HEK293 (cell line): Measurements from ENCODE around the gene PRR15L.

Experiments used
- SCRT2 ChIP-seq: fragments of 450-650 bp; formaldehyde crosslinking; IDR thresholded peaks from 2 replicates; pipeline ENCODE4 v1.5.1; 2016; ENCODE audit warnings: missing biosample characterization, missing genetic modification characterization
- SP3 ChIP-seq: fragments of 450-650 bp; formaldehyde crosslinking; IDR thresholded peaks from 2 replicates; pipeline ENCODE4 v1.5.1; 2016; ENCODE audit warnings: missing biosample characterization, missing genetic modification characterization
- SP7 ChIP-seq: fragments of 450-650 bp; formaldehyde crosslinking; IDR thresholded peaks from 2 replicates; pipeline ENCODE4 v1.5.1; 2016; ENCODE audit warnings: missing biosample characterization, missing genetic modification characterization
- ZBTB48 ChIP-seq: fragments of 450-650 bp; formaldehyde crosslinking; IDR thresholded peaks from 2 replicates; pipeline ENCODE4 v1.5.1; 2016; ENCODE audit warnings: missing biosample characterization, missing genetic modification characterization
- ZBTB7A ChIP-seq: fragments of 450-650 bp; formaldehyde crosslinking; IDR thresholded peaks from 2 replicates; pipeline ENCODE4 v1.5.1; 2016; ENCODE audit warnings: low read depth, missing biosample characterization, missing genetic modification characterization
- ZEB2 ChIP-seq: fragments of 450-650 bp; formaldehyde crosslinking; IDR thresholded peaks from 2 replicates; pipeline ENCODE4 v1.5.1; 2016; ENCODE audit warnings: missing biosample characterization, missing genetic modification characterization
- ZNF10 ChIP-seq: fragments of 450-650 bp; formaldehyde crosslinking; IDR thresholded peaks from 2 replicates; pipeline ENCODE4 v1.5.1; 2017; ENCODE audit warnings: missing biosample characterization, missing genetic modification characterization
- ZNF114 ChIP-seq: fragments of 450-650 bp; formaldehyde crosslinking; IDR thresholded peaks from 2 replicates; pipeline ENCODE4 v1.5.0; 2017; ENCODE audit warnings: missing biosample characterization, missing genetic modification characterization
- ZNF157 ChIP-seq: fragments of 450-650 bp; formaldehyde crosslinking; IDR thresholded peaks from 2 replicates; pipeline ENCODE4 v1.5.1; 2016; ENCODE audit warnings: missing biosample characterization, missing genetic modification characterization
- ZNF302 ChIP-seq: fragments of 450-650 bp; formaldehyde crosslinking; IDR thresholded peaks from 2 replicates; pipeline ENCODE4 v1.5.1; 2016; ENCODE audit warnings: missing biosample characterization, missing genetic modification characterization, low read depth
- ZNF335 ChIP-seq: fragments of 450-650 bp; formaldehyde crosslinking; conservative IDR thresholded peaks from 2 replicates; pipeline ENCODE4 v1.5.1; 2016; ENCODE audit warnings: missing biosample characterization, missing genetic modification characterization
- ZNF404 ChIP-seq: fragments of 450-650 bp; formaldehyde crosslinking; IDR thresholded peaks from 2 replicates; pipeline ENCODE4 v1.5.1; 2017; ENCODE audit warnings: missing biosample characterization, missing genetic modification characterization
- ZNF600 ChIP-seq: fragments of 450-650 bp; formaldehyde crosslinking; IDR thresholded peaks from 2 replicates; pipeline ENCODE4 v1.5.1; 2016; ENCODE audit warnings: missing biosample characterization, missing genetic modification characterization
- TF ChIP-seq, protein P1 (sequence below): fragments of 450-650 bp; formaldehyde crosslinking; IDR thresholded peaks from 2 replicates; pipeline ENCODE4 v1.5.1; 2016; ENCODE audit warnings: missing biosample characterization, missing genetic modification characterization
- TF ChIP-seq, protein P2 (sequence below): fragments of 450-650 bp; formaldehyde crosslinking; IDR thresholded peaks from 2 replicates; pipeline ENCODE4 v1.5.1; 2016; ENCODE audit warnings: missing biosample characterization, missing genetic modification characterization
- TF ChIP-seq, protein P3 (sequence below): fragments of 450-650 bp; formaldehyde crosslinking; IDR thresholded peaks from 2 replicates; pipeline ENCODE4 v1.5.1; 2017; ENCODE audit warnings: missing biosample characterization, missing genetic modification characterization
- TF ChIP-seq, protein P4 (sequence below): fragments of 450-650 bp; formaldehyde crosslinking; IDR thresholded peaks from 2 replicates; pipeline ENCODE4 v1.5.1; 2016; ENCODE audit warnings: missing biosample characterization, missing genetic modification characterization

PRR15L gene

DNA sequence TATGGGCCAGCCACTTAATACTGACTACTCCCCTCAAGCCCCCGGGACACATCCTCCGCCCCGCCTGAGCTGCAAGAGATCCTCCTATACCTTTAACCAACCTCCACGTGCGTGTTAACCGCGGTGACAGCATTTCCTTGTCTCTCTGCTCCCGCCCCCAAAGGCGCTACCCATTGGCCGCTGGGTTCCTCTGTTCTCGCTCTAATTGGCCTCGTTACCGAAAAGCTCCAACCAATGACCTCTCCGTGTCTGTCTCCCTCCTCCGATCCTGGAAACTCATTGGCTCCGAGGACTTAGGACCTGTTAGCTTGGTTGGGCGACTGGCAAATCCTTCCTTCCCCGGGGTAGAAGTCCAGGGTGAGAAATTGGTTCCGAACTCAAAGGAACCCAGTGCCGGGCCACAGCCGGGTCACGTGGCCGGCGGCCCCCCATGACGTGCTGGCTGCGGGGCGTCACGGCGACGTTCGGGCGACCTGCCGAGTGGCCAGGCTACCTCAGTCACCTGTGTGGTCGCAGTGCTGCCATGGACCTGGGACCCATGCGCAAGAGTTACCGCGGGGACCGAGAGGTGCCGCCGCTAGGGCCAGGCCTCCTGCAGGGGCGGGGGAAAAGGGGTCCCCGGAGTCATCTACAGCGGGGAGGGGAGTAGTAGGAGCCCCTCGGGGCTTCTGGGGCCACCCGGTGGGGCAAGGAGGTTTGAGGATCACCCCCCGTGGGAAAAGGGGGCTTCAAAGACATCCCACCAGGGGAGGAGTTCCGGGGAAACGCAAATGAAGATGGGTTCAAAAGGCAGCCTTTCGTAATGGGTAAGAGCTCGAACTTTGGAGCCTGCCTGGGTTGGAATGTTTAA, 16.2 kb downstream of the PRR15L start, which contains the start of gene PNPO (continued):
- TF ChIP-seq ZNF10 (tag by site-specific recombination), result no peak
- TF ChIP-seq ZNF157, result no peak
- TF ChIP-seq ZNF114 (tag by site-specific recombination), result no peak
- TF ChIP-seq, protein P1, sequence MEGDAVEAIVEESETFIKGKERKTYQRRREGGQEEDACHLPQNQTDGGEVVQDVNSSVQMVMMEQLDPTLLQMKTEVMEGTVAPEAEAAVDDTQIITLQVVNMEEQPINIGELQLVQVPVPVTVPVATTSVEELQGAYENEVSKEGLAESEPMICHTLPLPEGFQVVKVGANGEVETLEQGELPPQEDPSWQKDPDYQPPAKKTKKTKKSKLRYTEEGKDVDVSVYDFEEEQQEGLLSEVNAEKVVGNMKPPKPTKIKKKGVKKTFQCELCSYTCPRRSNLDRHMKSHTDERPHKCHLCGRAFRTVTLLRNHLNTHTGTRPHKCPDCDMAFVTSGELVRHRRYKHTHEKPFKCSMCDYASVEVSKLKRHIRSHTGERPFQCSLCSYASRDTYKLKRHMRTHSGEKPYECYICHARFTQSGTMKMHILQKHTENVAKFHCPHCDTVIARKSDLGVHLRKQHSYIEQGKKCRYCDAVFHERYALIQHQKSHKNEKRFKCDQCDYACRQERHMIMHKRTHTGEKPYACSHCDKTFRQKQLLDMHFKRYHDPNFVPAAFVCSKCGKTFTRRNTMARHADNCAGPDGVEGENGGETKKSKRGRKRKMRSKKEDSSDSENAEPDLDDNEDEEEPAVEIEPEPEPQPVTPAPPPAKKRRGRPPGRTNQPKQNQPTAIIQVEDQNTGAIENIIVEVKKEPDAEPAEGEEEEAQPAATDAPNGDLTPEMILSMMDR (tag by site-specific recombination), result peak; percentile 64; the same call in 1 of the 2 replicates
- no peak for TF ChIP-seq ZNF302 (tag by site-specific recombination)
- TF ChIP-seq ZNF335, result peak; percentile 86
- peak; percentile 83 for TF ChIP-seq ZEB2
- peak; percentile 75 for TF ChIP-seq ZBTB7A (tag by site-specific recombination)
- TF ChIP-seq, protein P2, sequence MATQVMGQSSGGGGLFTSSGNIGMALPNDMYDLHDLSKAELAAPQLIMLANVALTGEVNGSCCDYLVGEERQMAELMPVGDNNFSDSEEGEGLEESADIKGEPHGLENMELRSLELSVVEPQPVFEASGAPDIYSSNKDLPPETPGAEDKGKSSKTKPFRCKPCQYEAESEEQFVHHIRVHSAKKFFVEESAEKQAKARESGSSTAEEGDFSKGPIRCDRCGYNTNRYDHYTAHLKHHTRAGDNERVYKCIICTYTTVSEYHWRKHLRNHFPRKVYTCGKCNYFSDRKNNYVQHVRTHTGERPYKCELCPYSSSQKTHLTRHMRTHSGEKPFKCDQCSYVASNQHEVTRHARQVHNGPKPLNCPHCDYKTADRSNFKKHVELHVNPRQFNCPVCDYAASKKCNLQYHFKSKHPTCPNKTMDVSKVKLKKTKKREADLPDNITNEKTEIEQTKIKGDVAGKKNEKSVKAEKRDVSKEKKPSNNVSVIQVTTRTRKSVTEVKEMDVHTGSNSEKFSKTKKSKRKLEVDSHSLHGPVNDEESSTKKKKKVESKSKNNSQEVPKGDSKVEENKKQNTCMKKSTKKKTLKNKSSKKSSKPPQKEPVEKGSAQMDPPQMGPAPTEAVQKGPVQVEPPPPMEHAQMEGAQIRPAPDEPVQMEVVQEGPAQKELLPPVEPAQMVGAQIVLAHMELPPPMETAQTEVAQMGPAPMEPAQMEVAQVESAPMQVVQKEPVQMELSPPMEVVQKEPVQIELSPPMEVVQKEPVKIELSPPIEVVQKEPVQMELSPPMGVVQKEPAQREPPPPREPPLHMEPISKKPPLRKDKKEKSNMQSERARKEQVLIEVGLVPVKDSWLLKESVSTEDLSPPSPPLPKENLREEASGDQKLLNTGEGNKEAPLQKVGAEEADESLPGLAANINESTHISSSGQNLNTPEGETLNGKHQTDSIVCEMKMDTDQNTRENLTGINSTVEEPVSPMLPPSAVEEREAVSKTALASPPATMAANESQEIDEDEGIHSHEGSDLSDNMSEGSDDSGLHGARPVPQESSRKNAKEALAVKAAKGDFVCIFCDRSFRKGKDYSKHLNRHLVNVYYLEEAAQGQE, result no peak
- 0 out of 2 replicates have a peak, but pooled peaks have one; percentile 51 for TF ChIP-seq SP7 (tag by site-specific recombination)
- TF ChIP-seq ZNF600 (tag by site-specific recombination), result peak; percentile 93
- peak; percentile 63 for TF ChIP-seq ZBTB48
- TF ChIP-seq SP3 (tag by site-specific recombination), result peak; percentile 86
- no peak for TF ChIP-seq ZNF404 (tag by site-specific recombination)
- peak; percentile 99 for TF ChIP-seq SCRT2 (tag by site-specific recombination)
- TF ChIP-seq, protein P3, sequence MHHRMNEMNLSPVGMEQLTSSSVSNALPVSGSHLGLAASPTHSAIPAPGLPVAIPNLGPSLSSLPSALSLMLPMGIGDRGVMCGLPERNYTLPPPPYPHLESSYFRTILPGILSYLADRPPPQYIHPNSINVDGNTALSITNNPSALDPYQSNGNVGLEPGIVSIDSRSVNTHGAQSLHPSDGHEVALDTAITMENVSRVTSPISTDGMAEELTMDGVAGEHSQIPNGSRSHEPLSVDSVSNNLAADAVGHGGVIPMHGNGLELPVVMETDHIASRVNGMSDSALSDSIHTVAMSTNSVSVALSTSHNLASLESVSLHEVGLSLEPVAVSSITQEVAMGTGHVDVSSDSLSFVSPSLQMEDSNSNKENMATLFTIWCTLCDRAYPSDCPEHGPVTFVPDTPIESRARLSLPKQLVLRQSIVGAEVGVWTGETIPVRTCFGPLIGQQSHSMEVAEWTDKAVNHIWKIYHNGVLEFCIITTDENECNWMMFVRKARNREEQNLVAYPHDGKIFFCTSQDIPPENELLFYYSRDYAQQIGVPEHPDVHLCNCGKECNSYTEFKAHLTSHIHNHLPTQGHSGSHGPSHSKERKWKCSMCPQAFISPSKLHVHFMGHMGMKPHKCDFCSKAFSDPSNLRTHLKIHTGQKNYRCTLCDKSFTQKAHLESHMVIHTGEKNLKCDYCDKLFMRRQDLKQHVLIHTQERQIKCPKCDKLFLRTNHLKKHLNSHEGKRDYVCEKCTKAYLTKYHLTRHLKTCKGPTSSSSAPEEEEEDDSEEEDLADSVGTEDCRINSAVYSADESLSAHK (tag by site-specific recombination), result no peak
- TF ChIP-seq, protein P4, sequence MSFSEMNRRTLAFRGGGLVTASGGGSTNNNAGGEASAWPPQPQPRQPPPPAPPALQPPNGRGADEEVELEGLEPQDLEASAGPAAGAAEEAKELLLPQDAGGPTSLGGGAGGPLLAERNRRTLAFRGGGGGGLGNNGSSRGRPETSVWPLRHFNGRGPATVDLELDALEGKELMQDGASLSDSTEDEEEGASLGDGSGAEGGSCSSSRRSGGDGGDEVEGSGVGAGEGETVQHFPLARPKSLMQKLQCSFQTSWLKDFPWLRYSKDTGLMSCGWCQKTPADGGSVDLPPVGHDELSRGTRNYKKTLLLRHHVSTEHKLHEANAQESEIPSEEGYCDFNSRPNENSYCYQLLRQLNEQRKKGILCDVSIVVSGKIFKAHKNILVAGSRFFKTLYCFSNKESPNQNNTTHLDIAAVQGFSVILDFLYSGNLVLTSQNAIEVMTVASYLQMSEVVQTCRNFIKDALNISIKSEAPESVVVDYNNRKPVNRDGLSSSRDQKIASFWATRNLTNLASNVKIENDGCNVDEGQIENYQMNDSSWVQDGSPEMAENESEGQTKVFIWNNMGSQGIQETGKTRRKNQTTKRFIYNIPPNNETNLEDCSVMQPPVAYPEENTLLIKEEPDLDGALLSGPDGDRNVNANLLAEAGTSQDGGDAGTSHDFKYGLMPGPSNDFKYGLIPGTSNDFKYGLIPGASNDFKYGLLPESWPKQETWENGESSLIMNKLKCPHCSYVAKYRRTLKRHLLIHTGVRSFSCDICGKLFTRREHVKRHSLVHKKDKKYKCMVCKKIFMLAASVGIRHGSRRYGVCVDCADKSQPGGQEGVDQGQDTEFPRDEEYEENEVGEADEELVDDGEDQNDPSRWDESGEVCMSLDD (tag by site-specific recombination), result peak; percentile 88
- TF ChIP-seq, all 188 proteins: peak for 45
